ENCODE results near the gene NOTO.

Gene NOTO

DNA sequence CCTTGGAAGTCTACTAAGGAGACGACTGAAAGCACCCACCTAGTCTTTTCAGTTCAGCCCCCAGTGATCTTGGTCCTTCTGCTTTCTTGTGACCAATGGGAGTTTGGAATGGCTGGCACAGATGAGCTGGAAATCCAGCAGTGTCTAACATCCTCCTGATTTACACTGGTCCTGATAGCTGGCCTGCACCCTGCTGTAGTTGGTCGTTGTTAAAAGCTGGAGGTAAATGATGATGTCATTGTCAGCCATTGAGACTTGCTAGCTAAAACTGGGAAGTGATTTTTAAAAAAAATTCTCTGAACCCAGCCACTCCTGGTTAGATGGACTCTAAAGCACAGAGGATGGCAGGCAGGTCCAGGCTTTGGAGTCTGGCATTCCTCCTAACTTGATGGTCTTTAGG is 51.0 kb downstream of the NOTO start:
- H3K27ac Mint-ChIP-seq = peak overlapping the region; percentile 30
- H3K27me3 Mint-ChIP-seq = no peaks in the 10 kb centered on the region
- H3K4me3 Mint-ChIP-seq = no peak overlapping the region
- H3K9me3 Mint-ChIP-seq = no peaks in the 10 kb centered on the region
- H3K36me3 Mint-ChIP-seq (ENCODE audit: low read depth) = peaks cover 88% of the 10 kb centered on the region
- intact Hi-C loops (cut with micrococcal nuclease) = no loop called here
- H3K4me1 Mint-ChIP-seq (ENCODE audit: low read depth) = peaks cover 31% of the 10 kb centered on the region

- H3K27ac Mint-ChIP-seq = peak overlapping the region; percentile 30
- H3K9me3 Mint-ChIP-seq = no peaks in the 10 kb centered on the region
- H3K36me3 Mint-ChIP-seq (ENCODE audit: low read depth) = peaks cover 88% of the 10 kb centered on the region
- intact Hi-C loops (cut with micrococcal nuclease) = no loop called here
- H3K4me3 Mint-ChIP-seq = no peak overlapping the region
- H3K4me1 Mint-ChIP-seq (ENCODE audit: low read depth) = peaks cover 31% of the 10 kb centered on the region
- no peaks in the 10 kb centered on the region for H3K27me3 Mint-ChIP-seq
Measured at GRCh38 chr2:73253901-73254300, 51.5 kb downstream of the NOTO start.

GRCh38 chr2:73254343-73255006 is 52.1 kb downstream of the NOTO start:
- peaks cover 88% of the 10 kb centered on the region for H3K36me3 Mint-ChIP-seq (ENCODE audit: low read depth)
- intact Hi-C loops (cut with micrococcal nuclease) = no loop called here
- no peaks in the 10 kb centered on the region for H3K9me3 Mint-ChIP-seq
- no peak overlapping the region for H3K4me3 Mint-ChIP-seq
- no peak overlapping the region for H3K27ac Mint-ChIP-seq
- H3K27me3 Mint-ChIP-seq = no peaks in the 10 kb centered on the region
- peaks cover 31% of the 10 kb centered on the region for H3K4me1 Mint-ChIP-seq (ENCODE audit: low read depth)

GRCh38 chr2:73255007-73255644 is 52.8 kb downstream of the NOTO start:
- no peak overlapping the region for H3K4me3 Mint-ChIP-seq
- peaks cover 88% of the 10 kb centered on the region for H3K36me3 Mint-ChIP-seq (ENCODE audit: low read depth)
- H3K27me3 Mint-ChIP-seq = no peaks in the 10 kb centered on the region
- H3K4me1 Mint-ChIP-seq (ENCODE audit: low read depth) = peaks cover 31% of the 10 kb centered on the region
- intact Hi-C loops (cut with micrococcal nuclease) = no loop called here
- H3K27ac Mint-ChIP-seq = no peak overlapping the region
- H3K9me3 Mint-ChIP-seq = no peaks in the 10 kb centered on the region

- Mint-ChIP-seq H3K36me3 (ENCODE audit: low read depth) (peaks cover 88% of the 10 kb centered on the region), H3K9me3 (no peaks in the 10 kb centered on the region), H3K27ac (no peak overlapping the region), H3K4me3 (no peak overlapping the region), H3K27me3 (no peaks in the 10 kb centered on the region), H3K4me1 (ENCODE audit: low read depth) (peaks cover 31% of the 10 kb centered on the region)
- intact Hi-C loops (cut with micrococcal nuclease) = no loop called here
Measured at GRCh38 chr2:73255907-73256617, 53.7 kb downstream of the NOTO start.

GRCh38 chr2:73256618-73256922 is 54.2 kb downstream of the NOTO start:
- Mint-ChIP-seq H3K4me3 (no peak overlapping the region), H3K9me3 (no peaks in the 10 kb centered on the region), H3K4me1 (ENCODE audit: low read depth) (peaks cover 31% of the 10 kb centered on the region), H3K36me3 (ENCODE audit: low read depth) (peaks cover 88% of the 10 kb centered on the region), H3K27me3 (no peaks in the 10 kb centered on the region), H3K27ac (no peak overlapping the region)
- intact Hi-C loops (cut with micrococcal nuclease) = no loop called here

- no peak overlapping the region for H3K4me3 Mint-ChIP-seq
- intact Hi-C loops (cut with micrococcal nuclease) = no loop called here
- no peak overlapping the region for H3K27ac Mint-ChIP-seq
- H3K9me3 Mint-ChIP-seq = no peaks in the 10 kb centered on the region
- no peaks in the 10 kb centered on the region for H3K27me3 Mint-ChIP-seq
- H3K36me3 Mint-ChIP-seq (ENCODE audit: low read depth) = peaks cover 87% of the 10 kb centered on the region
- H3K4me1 Mint-ChIP-seq (ENCODE audit: low read depth) = peaks cover 31% of the 10 kb centered on the region
Measured at GRCh38 chr2:73257021-73257420, 54.6 kb downstream of the NOTO start.

DNA sequence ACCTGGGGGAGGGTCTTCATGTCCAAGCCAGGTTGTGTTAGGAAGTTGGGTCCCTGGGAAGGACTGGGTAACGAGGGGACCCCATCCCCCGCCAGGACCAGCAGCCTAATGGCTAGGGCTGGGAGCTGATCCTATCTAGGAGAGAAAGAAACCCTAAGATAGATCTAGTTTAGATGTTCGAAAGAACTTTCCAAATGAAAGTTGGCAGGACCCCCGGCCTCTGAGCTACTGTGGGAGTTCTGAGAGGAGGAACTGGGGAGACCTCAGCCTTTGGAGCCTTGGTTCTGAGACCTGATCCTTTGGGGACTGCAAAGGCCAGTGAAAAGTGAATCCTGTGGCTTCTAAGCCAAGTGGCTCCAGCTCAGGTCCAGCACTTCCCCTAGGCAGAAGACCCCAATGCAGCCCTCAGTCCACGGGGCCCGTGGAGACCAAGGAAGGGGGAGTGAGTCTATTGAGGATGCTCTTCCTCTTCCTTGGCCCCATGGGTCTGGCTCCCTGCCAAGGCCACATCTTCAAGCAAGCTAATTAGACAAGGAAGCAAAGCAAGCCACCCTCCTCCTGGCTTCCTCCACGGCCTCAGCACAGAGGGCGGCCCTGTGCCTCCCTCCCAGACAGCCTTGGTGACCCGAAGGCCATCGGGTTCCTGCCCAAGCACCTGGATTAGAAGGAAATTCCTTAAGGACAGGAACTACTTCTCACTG is 55.2 kb downstream of the NOTO start:
- peaks cover 82% of the 10 kb centered on the region for H3K36me3 Mint-ChIP-seq (ENCODE audit: low read depth)

DNA sequence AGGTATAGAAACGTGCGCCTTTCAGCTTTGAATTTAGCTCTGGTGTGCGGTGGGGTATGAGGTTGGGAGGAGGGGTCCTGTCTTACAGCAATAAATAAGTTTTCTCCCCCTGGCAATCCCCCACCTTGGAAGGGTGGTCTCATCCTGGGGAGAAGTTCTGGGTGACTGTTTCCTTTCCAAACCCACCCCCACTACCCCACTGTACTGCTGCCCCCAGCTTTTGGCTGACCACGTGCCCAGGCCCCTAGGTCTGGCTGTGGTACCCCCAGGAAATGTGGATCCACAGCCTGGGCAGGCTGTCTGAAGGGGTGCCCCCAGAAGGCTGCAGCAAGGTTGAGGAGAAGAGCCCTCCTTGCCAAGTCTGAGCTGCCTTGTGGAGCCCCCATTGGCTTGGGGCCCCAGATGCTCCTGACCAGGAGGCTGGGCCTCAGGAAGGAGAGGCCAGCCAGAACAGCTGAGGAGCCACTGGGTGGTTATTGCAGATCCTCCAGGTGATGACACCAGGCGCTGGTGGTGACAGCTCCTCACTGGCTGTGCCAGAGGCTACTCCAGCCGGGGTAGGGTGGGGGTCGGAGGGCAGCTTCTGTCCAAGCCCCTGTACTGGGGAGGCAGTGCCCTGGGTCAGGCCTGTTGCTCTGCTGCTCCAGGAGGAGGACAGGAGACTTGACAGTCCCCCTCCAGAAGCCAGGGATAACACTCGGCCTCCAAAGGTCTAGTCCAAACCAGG is 56.0 kb downstream of the NOTO start:
- H3K9me3 Mint-ChIP-seq = no peaks in the 10 kb centered on the region
- no peaks in the 10 kb centered on the region for H3K27me3 Mint-ChIP-seq
- H3K4me3 Mint-ChIP-seq = no peak overlapping the region
- H3K27ac Mint-ChIP-seq = no peak overlapping the region
- H3K4me1 Mint-ChIP-seq (ENCODE audit: low read depth) = peaks cover 19% of the 10 kb centered on the region
- H3K36me3 Mint-ChIP-seq (ENCODE audit: low read depth) = peaks cover 80% of the 10 kb centered on the region
- intact Hi-C loops (cut with micrococcal nuclease) = no loop called here

More for the DNA sequence above, 55.2 kb downstream of the NOTO start:
- no peak overlapping the region for H3K4me3 Mint-ChIP-seq
- H3K27me3 Mint-ChIP-seq = no peaks in the 10 kb centered on the region
- H3K27ac Mint-ChIP-seq = no peak overlapping the region
- H3K9me3 Mint-ChIP-seq = no peaks in the 10 kb centered on the region
- intact Hi-C loops (cut with micrococcal nuclease) = no loop called here
- peaks cover 27% of the 10 kb centered on the region for H3K4me1 Mint-ChIP-seq (ENCODE audit: low read depth)

- Mint-ChIP-seq H3K36me3 (ENCODE audit: low read depth) (peaks cover 80% of the 10 kb centered on the region), H3K9me3 (no peaks in the 10 kb centered on the region), H3K4me3 (no peak overlapping the region), H3K4me1 (ENCODE audit: low read depth) (peaks cover 14% of the 10 kb centered on the region), H3K27ac (no peak overlapping the region), H3K27me3 (no peaks in the 10 kb centered on the region)
- intact Hi-C loops (cut with micrococcal nuclease) = no loop called here
Measured at GRCh38 chr2:73258913-73259215, 56.5 kb downstream of the NOTO start.

DNA sequence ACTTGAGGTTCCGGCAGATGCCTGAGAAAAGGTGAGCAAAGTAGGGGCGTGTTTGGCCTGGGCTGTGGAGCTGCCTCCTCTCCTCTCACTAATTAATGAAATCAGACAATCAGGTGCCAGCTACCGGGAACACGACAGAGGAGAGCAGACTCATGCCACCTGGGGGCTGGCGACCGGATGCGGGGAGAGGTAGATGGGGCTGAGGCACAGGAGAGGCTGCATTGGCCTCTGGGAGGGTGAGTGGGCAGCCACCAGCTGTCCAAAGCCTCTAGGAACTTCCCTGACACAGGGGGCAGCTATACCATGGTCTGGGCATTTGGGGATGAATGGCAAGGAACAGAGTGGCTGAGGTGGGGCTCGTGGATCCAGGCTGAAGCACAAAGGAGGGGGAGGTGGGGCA is 56.9 kb downstream of the NOTO start:
- Mint-ChIP-seq H3K27ac (no peak overlapping the region), H3K9me3 (no peaks in the 10 kb centered on the region), H3K36me3 (ENCODE audit: low read depth) (peaks cover 80% of the 10 kb centered on the region), H3K27me3 (no peaks in the 10 kb centered on the region), H3K4me3 (no peak overlapping the region), H3K4me1 (ENCODE audit: low read depth) (peaks cover 11% of the 10 kb centered on the region)
- intact Hi-C loops (cut with micrococcal nuclease) = no loop called here

DNA sequence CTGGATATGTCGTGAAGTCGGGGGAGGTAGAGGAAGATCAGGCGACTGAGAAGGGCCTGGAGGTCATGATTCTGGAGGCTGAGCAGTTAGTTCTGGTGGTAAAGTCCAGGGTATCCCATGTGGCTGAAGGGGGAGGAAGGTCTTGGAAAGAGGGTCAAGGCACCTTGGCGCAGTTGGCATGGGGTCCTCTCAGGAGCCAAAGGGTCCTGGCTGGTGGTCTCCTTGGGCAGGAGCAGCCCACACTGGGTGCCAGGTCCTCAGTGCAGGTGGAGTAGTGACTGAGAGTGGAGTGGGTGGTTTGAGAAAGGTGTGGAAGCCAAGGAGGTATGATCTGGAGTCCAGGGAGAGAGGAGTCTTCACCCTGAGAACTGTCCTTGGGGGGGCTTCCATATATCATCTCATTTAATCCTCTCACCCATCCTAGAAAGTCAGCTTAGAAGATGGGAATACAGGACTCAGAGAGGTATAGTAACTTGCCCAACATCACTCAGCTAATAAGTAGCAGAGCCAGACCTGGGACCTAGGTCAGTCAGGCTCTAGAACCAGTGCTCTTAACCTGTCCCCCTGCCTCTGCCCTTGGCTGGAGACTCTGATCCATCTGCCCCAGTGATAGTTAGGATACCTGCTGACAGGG is 57.4 kb downstream of the NOTO start:
- H3K36me3 Mint-ChIP-seq (ENCODE audit: low read depth) = peaks cover 80% of the 10 kb centered on the region
- no peak overlapping the region for H3K4me3 Mint-ChIP-seq
- H3K4me1 Mint-ChIP-seq (ENCODE audit: low read depth) = peaks cover 10% of the 10 kb centered on the region
- H3K27ac Mint-ChIP-seq = no peak overlapping the region
- H3K27me3 Mint-ChIP-seq = no peaks in the 10 kb centered on the region
- no peaks in the 10 kb centered on the region for H3K9me3 Mint-ChIP-seq
- intact Hi-C loops (cut with micrococcal nuclease) = no loop called here

- Mint-ChIP-seq H3K27me3 (no peaks in the 10 kb centered on the region), H3K36me3 (ENCODE audit: low read depth) (peaks cover 79% of the 10 kb centered on the region), H3K9me3 (no peaks in the 10 kb centered on the region), H3K4me3 (no peak overlapping the region), H3K27ac (no peak overlapping the region), H3K4me1 (ENCODE audit: low read depth) (peaks cover 5% of the 10 kb centered on the region)
- intact Hi-C loops (cut with micrococcal nuclease) = no loop called here
Measured at GRCh38 chr2:73260338-73260984, 58.1 kb downstream of the NOTO start.

All from dendritic cell treated with granulocyte-macrophage colony-stimulating factor and Interleukin-4, amounts not matched to agents 40 ng/mL and 50 ng/mL, for 4 days (primary cell).